Astrocyte (in vitro differentiated cells and primary cell): ENCODE data around the gene ALDH3A2. TPM values are rescaled to one million over a fixed set of nuclear protein-coding genes. Genes with fewer than 3 reads are reported as not detected.

Source experiments
- DNase-seq: peaks from one replicate; pipeline ENCODE4 v3.0.0-alpha.2; 2010; ENCODE audit warnings: low read depth
- FAIRE-seq: peaks from 2 replicates; lab custom pipeline; 2011; peaks lifted over from hg19 to GRCh38; lab: Jason Lieb, UNC
- H2AFZ ChIP-seq: 2 replicates; pipeline ENCODE4 v1.6.0; 2012; ENCODE audit warnings: low read depth, low read length, inconsistent platforms
- H3K27ac ChIP-seq: 2 replicates; pipeline ENCODE4 v1.5.1; 2011; ENCODE audit warnings: low read depth, low read length, inconsistent platforms
- H3K27me3 ChIP-seq: 2 replicates; pipeline ENCODE4 v1.6.0; 2011; ENCODE audit warnings: low read length, inconsistent platforms; ENCODE audit not compliant: insufficient read depth
- H3K36me3 ChIP-seq: 2 replicates; pipeline ENCODE4 v1.5.1; 2011; ENCODE audit warnings: low read length, inconsistent platforms; ENCODE audit not compliant: insufficient read depth
- H3K4me1 ChIP-seq: 2 replicates; pipeline ENCODE4 v1.5.1; 2011; ENCODE audit warnings: low read length, inconsistent platforms; ENCODE audit not compliant: insufficient read depth
- H3K4me2 ChIP-seq: 2 replicates; pipeline ENCODE4 v1.6.0; 2012; ENCODE audit warnings: low read length, inconsistent platforms
- H3K4me3 ChIP-seq: 2 replicates; pipeline ENCODE4 v1.5.1; 2011; ENCODE audit warnings: low read depth, mild to moderate bottlenecking, low read length, inconsistent platforms; ENCODE audit not compliant: insufficient read depth
- H3K79me2 ChIP-seq: 2 replicates; pipeline ENCODE4 v1.6.0; 2012; ENCODE audit warnings: mild to moderate bottlenecking, low read length, inconsistent platforms; ENCODE audit not compliant: insufficient read depth
- H3K9ac ChIP-seq: 2 replicates; pipeline ENCODE4 v1.6.0; 2012; ENCODE audit warnings: mild to moderate bottlenecking, low read length, inconsistent platforms
- H3K9me3 ChIP-seq: 2 replicates; pipeline ENCODE4 v1.5.1; 2012; ENCODE audit warnings: low read depth, mild to moderate bottlenecking, low read length, inconsistent platforms; ENCODE audit not compliant: insufficient read depth
- H4K20me1 ChIP-seq: 2 replicates; pipeline ENCODE4 v1.6.0; 2012; ENCODE audit warnings: low read length, inconsistent platforms; ENCODE audit not compliant: insufficient read depth
- H3K27ac Mint-ChIP-seq: one replicate; pipeline ENCODE4 v1.8.0; 2021; ENCODE audit warnings: mild to moderate bottlenecking, mixed read lengths; ENCODE audit not compliant: unreplicated experiment
- H3K27me3 Mint-ChIP-seq: one replicate; pipeline ENCODE4 v1.8.0; 2021; ENCODE audit warnings: low read depth, mixed read lengths; ENCODE audit not compliant: unreplicated experiment
- H3K36me3 Mint-ChIP-seq: one replicate; pipeline ENCODE4 v1.8.0; 2021; ENCODE audit warnings: low read depth, mixed read lengths; ENCODE audit not compliant: unreplicated experiment
- H3K4me1 Mint-ChIP-seq: one replicate; pipeline ENCODE4 v1.8.0; 2021; ENCODE audit warnings: low read depth, mixed read lengths; ENCODE audit not compliant: unreplicated experiment
- H3K4me3 Mint-ChIP-seq: one replicate; pipeline ENCODE4 v1.8.0; 2021; ENCODE audit warnings: mild to moderate bottlenecking, moderate library complexity, mixed read lengths; ENCODE audit not compliant: unreplicated experiment
- H3K9me3 Mint-ChIP-seq: one replicate; pipeline ENCODE4 v1.8.0; 2021; ENCODE audit warnings: mild to moderate bottlenecking, mixed read lengths; ENCODE audit not compliant: unreplicated experiment
- CTCF ChIP-seq: IDR thresholded peaks from 2 replicates; pipeline ENCODE4 v1.5.1; 2011; ENCODE audit warnings: low read depth, mild to moderate bottlenecking, inconsistent platforms, low read length, moderate library complexity; ENCODE audit not compliant: insufficient read depth
- EZH2 ChIP-seq: IDR thresholded peaks from 2 replicates; pipeline ENCODE4 v1.6.1; 2012; ENCODE audit warnings: mild to moderate bottlenecking, low read length, inconsistent platforms; ENCODE audit not compliant: insufficient read depth
- total RNA-seq: library from RNA; stranded (reverse); gene quantifications from 2 replicates; pipeline ENCODE4 v1.2.1, GENCODE V29; 2021

ALDH3A2 gene
- total RNA-seq, 1 donor from 2014 or later = 13.8 TPM

- Mint-ChIP-seq H3K27me3 (no peaks in the 10 kb centered on the region), H3K4me1 (no peaks in the 10 kb centered on the region), H3K4me3 (no peak overlapping the region), H3K9me3 (peaks cover 24% of the 10 kb centered on the region), H3K36me3 (peaks cover 2% of the 10 kb centered on the region), H3K27ac (no peak overlapping the region)
- Histone ChIP-seq H3K9me3 (peaks cover 7% of the 10 kb centered on the region), H3K27me3 (peaks cover under 1% of the 10 kb centered on the region), H2AFZ (no peak overlapping the region), H3K9ac (no peak overlapping the region), H3K79me2 (no peaks in the 10 kb centered on the region), H3K36me3 (no peaks in the 10 kb centered on the region), H3K4me1 (no peaks in the 10 kb centered on the region), H3K4me2 (no peak overlapping the region), H4K20me1 (no peaks in the 10 kb centered on the region), H3K4me3 (no peak overlapping the region), H3K27ac (no peak overlapping the region)
- FAIRE-seq = no peak
- TF ChIP-seq CTCF (no peak), EZH2 (no peak)
- no peak for DNase-seq
Observed at GRCh38 chr17:19619705-19620325, 28.7 kb upstream of the ALDH3A2 start.

- Histone ChIP-seq H3K4me1 (no peaks in the 10 kb centered on the region), H3K4me2 (no peak overlapping the region), H3K36me3 (no peaks in the 10 kb centered on the region), H3K27ac (no peak overlapping the region), H2AFZ (no peak overlapping the region), H3K9ac (no peak overlapping the region), H3K9me3 (peaks cover 7% of the 10 kb centered on the region), H4K20me1 (no peaks in the 10 kb centered on the region), H3K4me3 (no peak overlapping the region), H3K79me2 (no peaks in the 10 kb centered on the region), H3K27me3 (peaks cover 2% of the 10 kb centered on the region)
- no peak for TF ChIP-seq EZH2
- no peak for TF ChIP-seq CTCF
- Mint-ChIP-seq H3K27me3 (no peaks in the 10 kb centered on the region), H3K36me3 (peaks cover 2% of the 10 kb centered on the region), H3K4me3 (no peak overlapping the region), H3K4me1 (no peaks in the 10 kb centered on the region), H3K27ac (no peak overlapping the region), H3K9me3 (peaks cover 24% of the 10 kb centered on the region)
- DNase-seq (no peak), FAIRE-seq (no peak)
Observed at GRCh38 chr17:19621697-19622096, 26.9 kb upstream of the ALDH3A2 start.

- Mint-ChIP-seq H3K27me3 (peaks cover 9% of the 10 kb centered on the region), H3K27ac (no peak overlapping the region), H3K4me1 (no peaks in the 10 kb centered on the region), H3K9me3 (no peaks in the 10 kb centered on the region), H3K36me3 (peaks cover 3% of the 10 kb centered on the region), H3K4me3 (no peak overlapping the region)
- Histone ChIP-seq H3K9ac (no peak overlapping the region), H3K79me2 (no peaks in the 10 kb centered on the region), H3K36me3 (no peaks in the 10 kb centered on the region), H3K4me2 (no peak overlapping the region), H3K27me3 (peaks cover 2% of the 10 kb centered on the region), H4K20me1 (no peaks in the 10 kb centered on the region), H2AFZ (no peak overlapping the region), H3K4me1 (no peaks in the 10 kb centered on the region), H3K9me3 (no peaks in the 10 kb centered on the region), H3K4me3 (no peak overlapping the region), H3K27ac (no peak overlapping the region)
- FAIRE-seq (no peak), DNase-seq (no peak)
- TF ChIP-seq EZH2 (no peak), CTCF (no peak)
Observed at GRCh38 chr17:19626079-19626478, 22.5 kb upstream of the ALDH3A2 start.
